Prostate gland (tissue), 2 donors: ENCODE data around the gene RAB3IP. TPM values are rescaled to one million over a fixed set of nuclear protein-coding genes. Genes with fewer than 3 reads are reported as not detected.

Source experiments
- DNase-seq: peaks from one replicate; pipeline ENCODE4 v3.0.0-alpha.2; 2019; ENCODE audit warnings: low spot score
- H3K27ac ChIP-seq, 2 donors: fragments of 200-600 bp; sonication (generic); 2 replicates each; pipeline ENCODE4 v1.5.1; 2017 to 2019
- H3K27me3 ChIP-seq: fragments of 200-600 bp; sonication (generic); replicated peaks from 2 replicates; pipeline ENCODE4 v1.5.1; 2019; ENCODE audit not compliant: insufficient read depth
- H3K36me3 ChIP-seq, 2 donors: fragments of 200-600 bp; sonication (generic); 1 replicate in 1 of 2; 2 replicates in 1 of 2; pipeline versions ENCODE4 v1.5.1 to v1.8.1; 2017 to 2019
- H3K4me1 ChIP-seq: fragments of 200-600 bp; sonication (generic); replicated peaks from 2 replicates; pipeline ENCODE4 v1.5.1; 2019
- H3K4me3 ChIP-seq, 2 donors: fragments of 200-600 bp; sonication (generic); 2 replicates each; pipeline ENCODE4 v1.5.1; 2017 to 2019
- H3K9me3 ChIP-seq: fragments of 200-600 bp; sonication (generic); 2 replicates; pipeline ENCODE4 v1.5.1; 2017
- POLR2A ChIP-seq: fragments of 450-650 bp; IDR thresholded peaks from one replicate; pipeline ENCODE4 v1.6.1; 2016; ENCODE audit warnings: antibody characterized with exemption, mild to moderate bottlenecking
- POLR2AphosphoS5 ChIP-seq: sonication (generic); formaldehyde crosslinking; IDR thresholded peaks from one replicate; pipeline ENCODE4 v1.6.1; 2017; ENCODE audit warnings: antibody characterized with exemption
- WGBS: methylation state at CpG from one replicate; pipeline ENCODE4 v1.1.5; 2018; 5-methylcytosine and 5-hydroxymethylcytosine counted together
- intact Hi-C: fragments of 100-400 bp; cut with DNase I; formaldehyde crosslinking; loops from one replicate; pipeline ENCODE4 v1.14.2; 2022
- total RNA-seq, 2 donors: library from RNA; depleted of rRNA; stranded (reverse); fragments of >200 nt; gene quantifications; one replicate each; pipeline ENCODE4 v1.1.0, GENCODE V29; 2016
- TF ChIP-seq, protein P1 (sequence below), 4 experiments: fragments of 200-600 bp in 2 of 4; fragments of 450-650 bp in 2 of 4; sonication (generic) in 2 of 4; IDR thresholded peaks; 1 replicate in 3 of 4; 2 replicates in 1 of 4; pipeline ENCODE4 v1.5.1; 2016 to 2019; ENCODE audit warnings: antibody characterized with exemption in 4 of 4, mild to moderate bottlenecking in 2 of 4, moderate library complexity in 2 of 4

Gene RAB3IP
- total RNA-seq, 2 donors from 2014 or later, result 35.2 to 40.3 TPM

DNA sequence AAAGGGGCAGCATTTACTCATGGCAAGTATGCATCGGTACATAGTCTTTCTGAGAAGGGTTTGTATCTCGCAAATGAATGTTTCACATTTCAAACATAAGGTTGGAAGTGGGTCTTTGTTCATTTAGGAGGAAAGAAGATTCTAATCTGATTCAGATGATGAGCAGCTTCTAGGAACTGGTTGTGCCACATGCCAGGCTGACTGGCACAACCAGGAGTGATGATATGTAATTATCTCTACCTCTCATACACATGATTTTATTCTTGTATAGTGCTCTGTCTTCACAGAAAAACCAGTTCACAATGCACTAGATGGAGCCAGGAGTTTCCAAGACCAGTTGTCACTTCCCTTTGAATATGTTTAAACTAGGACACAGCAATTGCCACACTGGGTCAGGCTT, 25.8 kb upstream of the RAB3IP start:
- no peaks in the 10 kb centered on the region for H3K4me1 ChIP-seq
- H3K27ac ChIP-seq, result no peak overlapping the region
- 63% methylated on average over 2 of the region's 2 CpGs for WGBS
- TF ChIP-seq POLR2A, result no peak
- no peak for TF ChIP-seq POLR2AphosphoS5
- TF ChIP-seq, protein P1, sequence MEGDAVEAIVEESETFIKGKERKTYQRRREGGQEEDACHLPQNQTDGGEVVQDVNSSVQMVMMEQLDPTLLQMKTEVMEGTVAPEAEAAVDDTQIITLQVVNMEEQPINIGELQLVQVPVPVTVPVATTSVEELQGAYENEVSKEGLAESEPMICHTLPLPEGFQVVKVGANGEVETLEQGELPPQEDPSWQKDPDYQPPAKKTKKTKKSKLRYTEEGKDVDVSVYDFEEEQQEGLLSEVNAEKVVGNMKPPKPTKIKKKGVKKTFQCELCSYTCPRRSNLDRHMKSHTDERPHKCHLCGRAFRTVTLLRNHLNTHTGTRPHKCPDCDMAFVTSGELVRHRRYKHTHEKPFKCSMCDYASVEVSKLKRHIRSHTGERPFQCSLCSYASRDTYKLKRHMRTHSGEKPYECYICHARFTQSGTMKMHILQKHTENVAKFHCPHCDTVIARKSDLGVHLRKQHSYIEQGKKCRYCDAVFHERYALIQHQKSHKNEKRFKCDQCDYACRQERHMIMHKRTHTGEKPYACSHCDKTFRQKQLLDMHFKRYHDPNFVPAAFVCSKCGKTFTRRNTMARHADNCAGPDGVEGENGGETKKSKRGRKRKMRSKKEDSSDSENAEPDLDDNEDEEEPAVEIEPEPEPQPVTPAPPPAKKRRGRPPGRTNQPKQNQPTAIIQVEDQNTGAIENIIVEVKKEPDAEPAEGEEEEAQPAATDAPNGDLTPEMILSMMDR (IDR thresholded peaks at IDR 0.05), result no peak
- H3K36me3 ChIP-seq, result no peaks in the 10 kb centered on the region
- DNase-seq, result no peak
- intact Hi-C loops, result no loop called here
- no peaks in the 10 kb centered on the region for H3K9me3 ChIP-seq
- H3K4me3 ChIP-seq, result no peak overlapping the region
- no peaks in the 10 kb centered on the region for H3K27me3 ChIP-seq

DNA sequence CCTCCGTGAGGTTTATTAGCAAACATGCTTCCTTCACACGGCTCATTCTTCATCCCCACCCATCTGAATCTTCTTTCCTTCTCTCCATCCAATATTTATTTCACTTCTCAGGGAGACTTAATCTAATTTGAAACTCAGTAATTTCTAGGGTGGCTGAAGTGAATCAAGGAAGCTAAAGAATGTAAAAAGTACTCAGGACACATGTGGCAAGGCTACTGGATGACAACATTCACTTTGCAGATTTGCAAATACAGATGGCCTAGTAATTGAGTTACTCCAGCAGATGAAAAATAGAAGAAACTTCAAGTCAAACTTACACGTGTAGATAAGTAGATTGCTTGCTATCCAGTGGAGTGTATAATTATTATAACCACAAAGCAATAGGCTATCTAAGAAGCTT, 24.1 kb upstream of the RAB3IP start:
- WGBS, result 66% methylated on average over 3 of the region's 3 CpGs
- intact Hi-C loops, result no loop called here
- H3K9me3 ChIP-seq, result no peaks in the 10 kb centered on the region
- no peak for DNase-seq
- H3K4me1 ChIP-seq, result peaks cover under 1% of the 10 kb centered on the region
- TF ChIP-seq POLR2AphosphoS5 (no peak), POLR2A (no peak)
- TF ChIP-seq, protein P1 (IDR thresholded peaks at IDR 0.05), result no peak
- H3K4me3 ChIP-seq, result no peak overlapping the region
- H3K36me3 ChIP-seq, result no peaks in the 10 kb centered on the region
- no peaks in the 10 kb centered on the region for H3K27me3 ChIP-seq
- no peak overlapping the region for H3K27ac ChIP-seq

DNA sequence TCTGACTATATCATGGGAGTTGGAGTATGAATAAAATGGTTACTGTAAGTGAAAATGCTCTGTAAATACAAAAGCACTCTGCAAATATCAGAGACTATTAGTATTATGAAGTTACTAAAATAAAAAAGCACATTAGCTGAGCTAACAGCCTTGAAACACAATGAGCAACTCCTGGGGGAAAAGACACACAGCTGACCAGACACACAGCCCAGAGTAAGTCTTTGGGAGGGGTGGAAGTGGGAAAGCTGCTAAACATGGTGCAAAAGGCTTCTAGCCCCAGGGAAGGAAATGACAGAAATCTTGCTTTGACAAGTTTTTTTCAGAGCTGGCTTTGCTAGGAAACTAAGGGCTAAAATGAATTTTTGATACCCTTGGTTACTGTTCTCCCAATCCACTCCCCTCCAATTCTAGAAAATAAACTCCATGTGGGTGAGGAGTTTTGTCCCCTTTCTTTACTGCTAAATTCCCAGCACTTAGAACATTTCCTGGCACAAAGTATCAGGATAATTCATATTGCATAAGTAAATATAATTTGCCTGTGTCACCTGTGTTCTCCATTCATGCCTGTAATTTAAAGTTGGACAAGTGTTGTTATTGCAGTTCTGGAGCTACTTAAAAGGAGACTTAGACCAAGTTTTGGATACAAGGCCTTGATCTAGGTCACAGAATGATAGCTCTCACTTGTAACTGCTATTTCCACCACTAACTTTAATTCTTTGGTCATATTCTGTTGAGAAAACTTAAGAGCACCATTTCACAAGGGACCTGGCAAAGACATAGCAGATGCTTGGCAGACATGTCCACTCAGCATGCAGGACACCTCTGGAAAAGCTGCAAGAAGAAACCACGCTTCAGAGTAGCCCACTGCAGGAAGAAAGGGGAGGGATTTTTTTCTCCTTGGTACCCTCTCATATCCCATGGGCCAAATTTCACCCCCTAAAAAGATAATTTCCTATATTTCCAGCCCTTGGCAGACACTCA, 19.0 kb upstream of the RAB3IP start:
- no peaks in the 10 kb centered on the region for H3K36me3 ChIP-seq
- intact Hi-C loops, result no loop called here
- H3K4me1 ChIP-seq, result peaks cover 2% of the 10 kb centered on the region
- TF ChIP-seq POLR2A, result no peak
- TF ChIP-seq, protein P1 (IDR thresholded peaks at IDR 0.05), result no peak
- TF ChIP-seq POLR2AphosphoS5, result no peak
- 66% methylated on average over 1 of the region's 1 CpG for WGBS
- no peaks in the 10 kb centered on the region for H3K27me3 ChIP-seq
- no peaks in the 10 kb centered on the region for H3K9me3 ChIP-seq
- no peak overlapping the region for H3K4me3 ChIP-seq
- H3K27ac ChIP-seq, result peak overlapping the region in 1 of 2 donors; percentile 55
- DNase-seq, result no peak

DNA sequence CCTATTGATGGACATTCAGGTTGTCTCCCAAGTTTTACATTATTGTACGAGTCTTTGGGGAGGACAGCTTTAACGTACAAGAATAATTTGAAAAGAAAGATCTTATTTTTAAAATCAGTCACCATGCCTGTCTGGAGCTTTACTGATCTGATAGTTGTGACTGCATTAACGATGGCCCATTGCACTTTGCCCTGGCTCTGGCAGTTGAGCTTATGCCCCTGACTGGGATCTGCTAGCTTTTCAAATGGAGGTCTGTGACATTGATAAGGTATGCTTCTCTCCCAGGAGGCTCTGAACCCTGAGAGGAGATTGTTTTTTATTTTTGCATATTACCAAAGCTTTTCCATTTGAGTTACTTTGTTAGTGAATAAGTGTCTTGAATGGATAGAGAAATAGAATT, 17.9 kb upstream of the RAB3IP start:
- TF ChIP-seq POLR2AphosphoS5, result no peak
- TF ChIP-seq POLR2A, result no peak
- TF ChIP-seq, protein P1 (IDR thresholded peaks at IDR 0.05), result no peak
- 84% methylated on average over 3 of the region's 3 CpGs for WGBS

DNA sequence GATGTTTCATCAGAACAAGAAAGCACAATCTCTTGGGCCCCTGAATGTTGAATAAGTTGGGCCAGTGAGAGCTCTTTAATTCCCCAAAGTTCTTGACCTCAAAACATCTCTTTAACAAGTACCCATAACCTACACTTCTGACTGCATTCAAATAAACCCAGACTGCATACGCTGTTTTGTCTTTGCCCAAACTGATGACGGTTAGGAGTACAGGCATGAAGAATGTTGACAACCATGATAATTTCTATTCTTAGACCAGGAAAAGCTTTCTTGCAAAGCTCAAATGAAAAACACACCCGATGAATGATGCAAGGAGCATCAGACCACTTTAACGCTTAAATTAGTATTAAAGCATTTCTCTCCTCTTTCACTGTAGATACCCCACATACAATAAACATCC, 11.7 kb upstream of the RAB3IP start:
- Histone ChIP-seq H3K36me3 (no peaks in the 10 kb centered on the region), H3K27me3 (no peaks in the 10 kb centered on the region), H3K4me3 (no peak overlapping the region), H3K4me1 (no peaks in the 10 kb centered on the region), H3K9me3 (no peaks in the 10 kb centered on the region), H3K27ac (no peak overlapping the region)
- intact Hi-C loops, result no loop called here
- no peak for DNase-seq
- TF ChIP-seq, protein P1 (IDR thresholded peaks at IDR 0.05), result no peak
- TF ChIP-seq POLR2A, result no peak
- 86% methylated on average over 4 of the region's 4 CpGs for WGBS

More for the DNA sequence above, 17.9 kb upstream of the RAB3IP start:
- H3K4me3 ChIP-seq, result no peak overlapping the region
- intact Hi-C loops, result no loop called here
- DNase-seq, result no peak
- H3K36me3 ChIP-seq, result no peaks in the 10 kb centered on the region
- H3K27ac ChIP-seq, result no peak overlapping the region
- peaks cover 2% of the 10 kb centered on the region for H3K4me1 ChIP-seq
- no peaks in the 10 kb centered on the region for H3K27me3 ChIP-seq
- H3K9me3 ChIP-seq, result no peaks in the 10 kb centered on the region
